IMR-90 (cell line): ENCODE results near the gene HERC3. TPM values are rescaled to one million over a fixed set of nuclear protein-coding genes. Genes with fewer than 3 reads are reported as not detected.

Source experiments
- ATAC-seq: fragments of 200-7000 bp; cut with Tn5 transposase; 2 replicates; pipeline ENCODE4 v1.9.1; 2020; ENCODE audit warnings: low read depth, mild to moderate bottlenecking, moderate library complexity
- BruUV-seq: library from RNA; stranded (reverse); fragments of 400-500 nt; replicated peaks from 2 replicates; lab custom pipeline; 2021; lab: Mats Ljungman, UMichigan
- CTCF ChIA-PET: fragments of 300-600 bp; formaldehyde crosslinking; extraction: SDS; loops from one replicate; lab custom pipeline; 2021; ENCODE audit warnings: antibody characterized with exemption; lab: Yijun Ruan, JAX
- POLR2A ChIA-PET: fragments of 300-600 bp; sonication (Branson Sonifier 250); formaldehyde crosslinking; loops from one replicate; lab custom pipeline; 2022; ENCODE audit warnings: antibody characterized with exemption; ENCODE audit not compliant: unreplicated experiment; lab: Charles Lee
- DNase-seq: peaks from one replicate; pipeline ENCODE4 v3.0.0; 2013
- H2AFZ ChIP-seq: replicated peaks from 2 replicates; pipeline ENCODE3; 2013; ENCODE audit warnings: low read length, mild to moderate bottlenecking; ENCODE audit not compliant: poor library complexity
- H2AK5ac ChIP-seq: 2 replicates; pipeline ENCODE4 v1.6.1; 2013; ENCODE audit warnings: low read depth, low read length, inconsistent platforms
- H2AK9ac ChIP-seq: replicated peaks from 2 replicates; pipeline ENCODE3; 2013; ENCODE audit warnings: mild to moderate bottlenecking, low read depth, low read length, moderate library complexity; ENCODE audit not compliant: poor library complexity
- H2BK120ac ChIP-seq: 2 replicates; pipeline ENCODE4 v1.6.1; 2013; ENCODE audit warnings: low read depth, low read length, inconsistent platforms
- H2BK15ac ChIP-seq: 3 replicates; pipeline ENCODE4 v1.6.1; 2013; ENCODE audit warnings: low read depth, low read length, inconsistent platforms
- H2BK20ac ChIP-seq: 2 replicates; pipeline ENCODE4 v1.6.1; 2013; ENCODE audit warnings: low read depth, mild to moderate bottlenecking, inconsistent platforms, low read length, moderate library complexity
- H2BK5ac ChIP-seq: 2 replicates; pipeline ENCODE4 v1.6.1; 2013; ENCODE audit warnings: mild to moderate bottlenecking, low read depth, low read length, inconsistent platforms; ENCODE audit not compliant: poor library complexity, severe bottlenecking
- H3K14ac ChIP-seq: replicated peaks from 2 replicates; pipeline ENCODE4 v1.6.1; 2013; ENCODE audit warnings: low read depth, low read length, inconsistent platforms
- H3K18ac ChIP-seq: 2 replicates; pipeline ENCODE4 v1.6.1; 2013; ENCODE audit warnings: low read depth, low read length, control low read depth
- H3K23ac ChIP-seq: 2 replicates; pipeline ENCODE4 v1.6.1; 2013; ENCODE audit warnings: low read depth, low read length, inconsistent platforms
- H3K27ac ChIP-seq: 2 replicates; pipeline ENCODE4 v1.5.1; 2013; ENCODE audit warnings: mild to moderate bottlenecking, control low read depth, low read length; ENCODE audit not compliant: insufficient read depth
- H3K27me3 ChIP-seq: 2 replicates; pipeline ENCODE4 v1.6.1; 2013; ENCODE audit warnings: low read length; ENCODE audit not compliant: control insufficient read depth, insufficient read depth
- H3K36me3 ChIP-seq: 2 replicates; pipeline ENCODE4 v1.6.1; 2013; ENCODE audit warnings: low read length, mixed read lengths; ENCODE audit not compliant: control insufficient read depth, insufficient read depth
- H3K4ac ChIP-seq: 2 replicates; pipeline ENCODE4 v1.6.1; 2013; ENCODE audit warnings: low read depth, low read length, inconsistent platforms
- H3K4me1 ChIP-seq: 2 replicates; pipeline ENCODE4 v1.6.1; 2013; ENCODE audit warnings: low read length, mixed read lengths; ENCODE audit not compliant: control insufficient read depth, insufficient read depth
- H3K4me2 ChIP-seq: 2 replicates; pipeline ENCODE4 v1.6.1; 2013; ENCODE audit warnings: low read depth, mild to moderate bottlenecking, control low read depth, low read length, moderate library complexity
- H3K4me3 ChIP-seq: 2 replicates; pipeline ENCODE4 v1.5.1; 2013; ENCODE audit warnings: low read depth, mild to moderate bottlenecking, control low read depth, low read length, moderate library complexity; ENCODE audit not compliant: insufficient read depth
- H3K56ac ChIP-seq: 2 replicates; pipeline ENCODE4 v1.6.1; 2013; ENCODE audit warnings: low read length, inconsistent platforms; ENCODE audit not compliant: insufficient read depth; ENCODE audit errors: extremely low read depth
- H3K79me1 ChIP-seq, 2 experiments: 2 replicates each; pipeline ENCODE4 v1.6.1; 2013; ENCODE audit warnings: low read length in 2 of 2, inconsistent platforms in 1 of 2, low read depth in 1 of 2
- H3K9ac ChIP-seq: 2 replicates; pipeline ENCODE4 v1.6.1; 2013; ENCODE audit warnings: low read depth, low read length, control low read depth
- H3K9me1 ChIP-seq: 2 replicates; pipeline ENCODE4 v1.6.1; 2013; ENCODE audit warnings: low read length, inconsistent platforms; ENCODE audit not compliant: insufficient read depth
- H3K9me3 ChIP-seq: 2 replicates; pipeline ENCODE4 v1.6.1; 2013; ENCODE audit warnings: low read length; ENCODE audit not compliant: control insufficient read depth, insufficient read depth
- H4K20me1 ChIP-seq: 2 replicates; pipeline ENCODE4 v1.6.1; 2013; ENCODE audit warnings: low read length, inconsistent platforms; ENCODE audit not compliant: insufficient read depth
- H4K5ac ChIP-seq: 2 replicates; pipeline ENCODE4 v1.6.1; 2013; ENCODE audit warnings: mild to moderate bottlenecking, low read depth, low read length, control low read depth
- H4K8ac ChIP-seq, 2 experiments: 2 replicates each; pipeline ENCODE4 v1.6.1; 2013; ENCODE audit warnings: low read depth in 2 of 2, low read length in 2 of 2, control low read depth in 1 of 2, inconsistent platforms in 1 of 2
- H4K91ac ChIP-seq: 2 replicates; pipeline ENCODE4 v1.6.1; 2013; ENCODE audit warnings: low read depth, low read length, inconsistent platforms; ENCODE audit not compliant: insufficient read depth
- CHD1 ChIP-seq: IDR thresholded peaks from 2 replicates; pipeline ENCODE4 v1.6.1; 2012; ENCODE audit warnings: low read depth, low read length, improper control_type of control experiment
- MAFK ChIP-seq: IDR thresholded peaks from 2 replicates; pipeline ENCODE4 v1.6.1; 2012; ENCODE audit warnings: low read depth, low read length, improper control_type of control experiment
- MAZ ChIP-seq: IDR thresholded peaks from 2 replicates; pipeline ENCODE4 v1.6.1; 2012; ENCODE audit warnings: low read depth, mild to moderate bottlenecking, low read length, improper control_type of control experiment, moderate library complexity, borderline replicate concordance
- NFE2L2 ChIP-seq: fragments of 150-350 bp; IDR thresholded peaks from 2 replicates; pipeline ENCODE4 v1.6.1; 2016; ENCODE audit warnings: low read depth, mild to moderate bottlenecking, low read length
- RAD21 ChIP-seq: IDR thresholded peaks from 2 replicates; pipeline ENCODE4 v1.6.1; 2012; ENCODE audit warnings: low read length, improper control_type of control experiment
- RFX5 ChIP-seq: IDR thresholded peaks from 2 replicates; pipeline ENCODE4 v1.8.0; 2012; ENCODE audit warnings: low read depth, mild to moderate bottlenecking, low read length, moderate library complexity
- WGBS, 2 experiments: methylation state at CpG; one replicate each; pipeline versions ENCODE4 v1.1.5 to v1.1.7; 2013; ENCODE audit warnings: missing lambda C conversion rate in 2 of 2; ENCODE audit not compliant: insufficient read length in 1 of 2; ENCODE audit errors: extremely low coverage in 2 of 2; 5-methylcytosine and 5-hydroxymethylcytosine counted together
- dilution Hi-C: fragments of 300-500 bp; cut with HindIII; formaldehyde crosslinking; loops from one replicate; pipeline ENCODE4 v1.14.3; 2018; ENCODE audit warnings: low sequenced_read_pairs; ENCODE audit not compliant: unreplicated experiment
- in situ Hi-C: fragments of 300-500 bp; cut with MboI; formaldehyde crosslinking; loops from 3 replicates; pipeline ENCODE4 v1.14.3; 2019; ENCODE audit warnings: low sequenced_read_pairs, inconsistent platforms, mixed read lengths
- intact Hi-C: fragments of 100-400 bp; cut with micrococcal nuclease; formaldehyde crosslinking; loops from 2 replicates; pipeline ENCODE4 v1.10.0; 2022
- polyA plus RNA-seq, 3 experiments: library from polyadenylated mRNA; depleted of rRNA; stranded (reverse); fragments of >200 nt; gene quantifications; 2 replicates each; pipeline ENCODE4 v1.2.3, GENCODE V29; 2012; ENCODE audit warnings: low replicate concordance in 1 of 3
- total RNA-seq: library from RNA; depleted of rRNA; stranded (reverse); fragments of >200 nt; gene quantifications from 2 replicates; pipeline ENCODE4 v1.2.3, GENCODE V29; 2012
- TF ChIP-seq, protein P1 (sequence below): conservative IDR thresholded peaks from 2 replicates; pipeline ENCODE4 v1.5.1; 2012; ENCODE audit warnings: mild to moderate bottlenecking, low read depth, low read length, improper control_type of control experiment

Gene HERC3
- total and polyA plus RNA-seq, 2 of the 4 experiments (the other 2 are of a cell fraction): 8.9 to 9.5 TPM

DNA sequence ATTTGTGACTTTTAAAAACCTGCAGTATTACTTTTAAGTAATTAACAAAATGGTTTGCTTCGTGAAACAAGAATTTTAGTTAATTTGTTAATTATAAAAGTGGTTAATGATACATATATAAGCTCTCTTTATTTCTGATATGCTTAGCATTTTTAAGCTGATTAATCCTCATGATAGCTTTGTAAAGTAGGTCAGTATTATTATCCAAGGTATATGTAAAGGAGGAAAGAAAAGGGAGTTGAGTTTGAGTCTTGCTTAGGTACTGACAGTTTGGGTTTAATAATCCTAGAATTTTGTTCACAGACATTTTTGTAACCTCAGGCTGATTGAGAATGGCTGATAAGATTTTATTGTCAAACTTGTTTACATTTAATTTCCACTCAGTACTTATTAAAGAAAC lies 21.8 kb downstream of the HERC3 start:
- Histone ChIP-seq H2BK15ac (no peak overlapping the region), H4K5ac (no peak overlapping the region), H3K18ac (no peak overlapping the region), H3K4ac (no peak overlapping the region), H2BK120ac (no peak overlapping the region), H4K8ac (no peak overlapping the region), H3K9me1 (peaks cover 12% of the 10 kb centered on the region), H3K36me3 (no peaks in the 10 kb centered on the region), H2BK20ac (no peak overlapping the region), H4K91ac (no peak overlapping the region), H3K4me2 (no peak overlapping the region), H3K14ac (no peak overlapping the region), H3K4me3 (no peak overlapping the region), H3K23ac (no peak overlapping the region), H3K27me3 (no peaks in the 10 kb centered on the region), H3K9ac (no peak overlapping the region), H3K4me1 (peaks cover 18% of the 10 kb centered on the region), H4K20me1 (no peaks in the 10 kb centered on the region; the same call in 1 of the 2 replicates), H3K56ac (no peak overlapping the region), H2AK5ac (no peak overlapping the region), H3K27ac (no peak overlapping the region), H2AK9ac (no peak overlapping the region), H2BK5ac (no peak overlapping the region), H3K9me3 (no peaks in the 10 kb centered on the region), H3K79me1 (peaks cover 13 to 58% of the 10 kb centered on the region in 2 experiments; a peak in 3 of 4 replicates), H2AFZ (no peak overlapping the region)
- POLR2A ChIA-PET: interaction anchor here (0.6 kb wide), 1 partner anchor 18 kb away, joined by 3 read pairs; no protein-coding TSS in a partner anchor
- intact Hi-C loops (no loop called here), in situ Hi-C loops (no loop called here), dilution Hi-C loops (no loop called here)
- ATAC-seq: no peak
- DNase-seq: no peak
- BruUV-seq: no TSS peak
- TF ChIP-seq RFX5 (no peak), NFE2L2 (no peak), RAD21 (no peak), MAZ (no peak), CHD1 (no peak), MAFK (no peak)
- TF ChIP-seq, protein P1, sequence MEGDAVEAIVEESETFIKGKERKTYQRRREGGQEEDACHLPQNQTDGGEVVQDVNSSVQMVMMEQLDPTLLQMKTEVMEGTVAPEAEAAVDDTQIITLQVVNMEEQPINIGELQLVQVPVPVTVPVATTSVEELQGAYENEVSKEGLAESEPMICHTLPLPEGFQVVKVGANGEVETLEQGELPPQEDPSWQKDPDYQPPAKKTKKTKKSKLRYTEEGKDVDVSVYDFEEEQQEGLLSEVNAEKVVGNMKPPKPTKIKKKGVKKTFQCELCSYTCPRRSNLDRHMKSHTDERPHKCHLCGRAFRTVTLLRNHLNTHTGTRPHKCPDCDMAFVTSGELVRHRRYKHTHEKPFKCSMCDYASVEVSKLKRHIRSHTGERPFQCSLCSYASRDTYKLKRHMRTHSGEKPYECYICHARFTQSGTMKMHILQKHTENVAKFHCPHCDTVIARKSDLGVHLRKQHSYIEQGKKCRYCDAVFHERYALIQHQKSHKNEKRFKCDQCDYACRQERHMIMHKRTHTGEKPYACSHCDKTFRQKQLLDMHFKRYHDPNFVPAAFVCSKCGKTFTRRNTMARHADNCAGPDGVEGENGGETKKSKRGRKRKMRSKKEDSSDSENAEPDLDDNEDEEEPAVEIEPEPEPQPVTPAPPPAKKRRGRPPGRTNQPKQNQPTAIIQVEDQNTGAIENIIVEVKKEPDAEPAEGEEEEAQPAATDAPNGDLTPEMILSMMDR: no peak
- CTCF ChIA-PET: interaction anchor here (1.6 kb wide), 1 partner anchor 14 kb away, joined by 6 read pairs; no protein-coding TSS in a partner anchor
- WGBS, 2 experiments: no CpG with 5 or more reads among the region's 1 CpG
